Lower leg skin (tissue), 3 donors: Measurements from ENCODE around the gene SLC2A11.

ENCODE experiments used
- CTCF ChIP-seq, 3 donors: fragments of 450-650 bp; IDR thresholded peaks; one replicate each; pipeline ENCODE4 v1.5.1; 2016; ENCODE audit warnings: antibody characterized with exemption in 3 of 3, mild to moderate bottlenecking in 3 of 3, moderate library complexity in 2 of 3
- POLR2A ChIP-seq, 2 donors: fragments of 450-650 bp; IDR thresholded peaks; one replicate each; pipeline ENCODE4 v1.6.1; 2016 to 2017; ENCODE audit warnings: antibody characterized with exemption in 2 of 2, mild to moderate bottlenecking in 1 of 2, moderate library complexity in 1 of 2

- TF ChIP-seq CTCF (IDR thresholded peaks at IDR 0.05) = no peak
- no peak for TF ChIP-seq POLR2A (IDR thresholded peaks at IDR 0.05)
These were observed 20.8 kb upstream of the SLC2A11 start for GRCh38 chr22:23836692-23837495.
